Tibial nerve (tissue), 4 donors: ENCODE measurements around the gene KSR2.

Experiments
- CTCF ChIP-seq, 5 experiments: fragments of 200-600 bp in 3 of 5; fragments of 450-650 bp in 2 of 5; sonication (generic) in 3 of 5; IDR thresholded peaks; one replicate each; pipeline ENCODE4 v1.5.1; 2016 to 2019; ENCODE audit warnings: antibody characterized with exemption in 5 of 5, mild to moderate bottlenecking in 3 of 5, moderate library complexity in 2 of 5
- EP300 ChIP-seq, 2 donors: sonication (generic); formaldehyde crosslinking; IDR thresholded peaks; one replicate each; pipeline ENCODE4 v1.6.1; 2017; ENCODE audit warnings: antibody characterized with exemption in 2 of 2, mild to moderate bottlenecking in 1 of 2
- POLR2A ChIP-seq, 2 donors: fragments of 450-650 bp; IDR thresholded peaks; one replicate each; pipeline ENCODE4 v1.6.1; 2017; ENCODE audit warnings: antibody characterized with exemption in 2 of 2, mild to moderate bottlenecking in 2 of 2, moderate library complexity in 2 of 2

- TF ChIP-seq POLR2A (IDR thresholded peaks at IDR 0.05) (no peak), EP300 (IDR thresholded peaks at IDR 0.05) (no peak), CTCF (IDR thresholded peaks at IDR 0.05) (no peak)
Measured at GRCh38 chr12:117789195-117789912, 179.4 kb downstream of the KSR2 start.
